GM21576 (cell line): ENCODE data around the gene PPP2R2D.
A peak's percentile ranks its signal among the peaks of the same experiment; 100 is the strongest.
"Not testable (repeated sequence)": the region's sequence is repeated elsewhere in the genome, so short reads cannot be mapped to it uniquely, and the experiment has no call there.

Experiments used
- ATAC-seq: cut with Tn5 transposase; IDR thresholded peaks from one replicate; pipeline ENCODE4 v1.9.1; 2021; ENCODE audit warnings: mild to moderate bottlenecking, moderate library complexity; ENCODE audit not compliant: unreplicated experiment

Gene PPP2R2D

GRCh38 chr10:131905603-131906268 is 4.9 kb downstream of the PPP2R2D start:
- no peak for ATAC-seq

- ATAC-seq = no peak
These were observed 5.4 kb downstream of the PPP2R2D start for GRCh38 chr10:131906269-131906639.

- ATAC-seq = no peak
These were observed 6.9 kb downstream of the PPP2R2D start for GRCh38 chr10:131907679-131908078.

- ATAC-seq = no peak
These were observed 7.3 kb downstream of the PPP2R2D start for GRCh38 chr10:131908151-131908550.

- no peak for ATAC-seq
These were observed 8.4 kb downstream of the PPP2R2D start for GRCh38 chr10:131909014-131909808.

- ATAC-seq = no peak
These were observed 9.1 kb downstream of the PPP2R2D start for GRCh38 chr10:131909929-131910328.

GRCh38 chr10:131910663-131911314 is 10.0 kb downstream of the PPP2R2D start:
- no peak for ATAC-seq

GRCh38 chr10:131911451-131911850 is 10.6 kb downstream of the PPP2R2D start:
- no peak for ATAC-seq

- no peak for ATAC-seq
These were observed 11.8 kb downstream of the PPP2R2D start for GRCh38 chr10:131912620-131913019.

- no peak for ATAC-seq
These were observed 14.7 kb downstream of the PPP2R2D start for GRCh38 chr10:131915484-131915883.

GRCh38 chr10:131915990-131916766 is 15.4 kb downstream of the PPP2R2D start:
- ATAC-seq = no peak

GRCh38 chr10:131916767-131917160 is 16.0 kb downstream of the PPP2R2D start:
- not testable (repeated sequence) for ATAC-seq

GRCh38 chr10:131917496-131917895 is 16.7 kb downstream of the PPP2R2D start:
- not testable (repeated sequence) for ATAC-seq

- not testable (repeated sequence) for ATAC-seq
These were observed 18.7 kb downstream of the PPP2R2D start for GRCh38 chr10:131919461-131919860.

GRCh38 chr10:131920151-131920550 is 19.3 kb downstream of the PPP2R2D start:
- ATAC-seq = no peak

- ATAC-seq = peak; percentile 20
These were observed 19.9 kb downstream of the PPP2R2D start for GRCh38 chr10:131920693-131921092.

- ATAC-seq = peak; percentile 89
These were observed 20.4 kb downstream of the PPP2R2D start for GRCh38 chr10:131921184-131921583.

GRCh38 chr10:131923038-131923756 is 22.4 kb downstream of the PPP2R2D start:
- no peak for ATAC-seq

GRCh38 chr10:131925011-131925649 is 24.3 kb downstream of the PPP2R2D start:
- ATAC-seq = no peak

GRCh38 chr10:131925716-131926115 is 24.9 kb downstream of the PPP2R2D start:
- ATAC-seq = no peak
